Measurements from ENCODE around the gene EXOC6B.
"Not testable (repeated sequence)": the region's sequence is repeated elsewhere in the genome, so short reads cannot be mapped to it uniquely, and the experiment has no call there.

EXOC6B gene

GRCh38 chr2:72570413-72570812 lies 255.4 kb downstream of the EXOC6B start:
- H3K27ac Mint-ChIP-seq, result no peak overlapping the region
- no peaks in the 10 kb centered on the region for H3K4me1 Mint-ChIP-seq (ENCODE audit: low read depth in 2 of 2)
- no peak for DNase-seq
- ATAC-seq (replicated peaks), result no peak
- H3K27me3 Mint-ChIP-seq, result no peaks in the 10 kb centered on the region
- H3K9me3 Mint-ChIP-seq, result no peaks in the 10 kb centered on the region
- H3K4me3 Mint-ChIP-seq, result no peak overlapping the region
- no peaks in the 10 kb centered on the region for H3K36me3 Mint-ChIP-seq (ENCODE audit: insufficient read depth)

- ATAC-seq (replicated peaks), result no peak
- H3K27ac Mint-ChIP-seq, result no peak overlapping the region
Observed at GRCh38 chr2:72562451-72563153, 263.2 kb downstream of the EXOC6B start.

DNA sequence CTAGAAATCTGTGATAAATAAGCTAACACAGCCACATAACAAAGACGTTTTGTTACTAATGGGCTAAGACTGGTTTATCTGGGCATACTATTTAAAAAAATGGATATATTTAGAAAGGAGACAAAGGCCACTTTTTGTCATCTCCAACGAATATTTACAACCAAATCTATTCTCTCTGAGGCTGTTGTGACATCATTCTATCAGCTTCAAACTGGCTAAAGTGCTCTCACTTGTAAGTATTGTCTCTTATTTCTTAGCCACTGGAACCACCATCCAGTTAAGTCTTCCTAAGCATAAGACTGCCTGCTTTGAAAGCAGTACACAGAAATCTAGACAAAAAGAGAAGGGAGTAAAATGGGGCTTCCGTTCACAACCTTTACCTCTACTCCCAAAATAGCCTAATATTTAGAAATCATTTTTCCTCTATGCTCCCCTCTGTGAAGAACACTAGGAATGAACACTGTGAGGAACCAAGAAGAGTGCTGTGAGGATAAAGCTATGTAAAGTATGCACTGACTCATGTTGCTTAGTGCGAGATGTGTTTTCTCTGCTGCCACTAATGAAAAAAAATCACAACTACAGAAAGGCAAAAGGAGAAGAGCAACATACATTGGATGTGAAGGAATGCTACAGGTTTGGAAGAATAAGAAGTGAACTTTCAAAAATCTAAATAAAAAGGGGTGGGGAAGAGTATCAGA lies 264.1 kb downstream of the EXOC6B start:
- Mint-ChIP-seq H3K9me3 (no peaks in the 10 kb centered on the region), H3K27ac (no peak overlapping the region), H3K27me3 (no peaks in the 10 kb centered on the region), H3K4me1 (ENCODE audit: low read depth in 2 of 2) (peaks cover 4 to 6% of the 10 kb centered on the region in 2 donors), H3K36me3 (ENCODE audit: insufficient read depth) (peaks cover 7% of the 10 kb centered on the region), H3K4me3 (no peak overlapping the region)
- no peak for DNase-seq
- no peak for ATAC-seq (replicated peaks)

More at GRCh38 chr2:72562451-72563153, 263.2 kb downstream of the EXOC6B start:
- no peak overlapping the region for H3K4me3 Mint-ChIP-seq
- H3K27me3 Mint-ChIP-seq, result no peaks in the 10 kb centered on the region
- H3K9me3 Mint-ChIP-seq, result no peaks in the 10 kb centered on the region
- H3K36me3 Mint-ChIP-seq (ENCODE audit: insufficient read depth), result peaks cover 7% of the 10 kb centered on the region
- peaks cover 4 to 6% of the 10 kb centered on the region in 2 donors for H3K4me1 Mint-ChIP-seq (ENCODE audit: low read depth in 2 of 2)
- DNase-seq, result no peak

- DNase-seq (no peak), ATAC-seq (replicated peaks) (no peak)
- Mint-ChIP-seq H3K27ac (no peak overlapping the region), H3K4me1 (ENCODE audit: low read depth in 2 of 2) (peaks cover 4% of the 10 kb centered on the region in 2 donors), H3K4me3 (no peak overlapping the region), H3K27me3 (no peaks in the 10 kb centered on the region), H3K9me3 (no peaks in the 10 kb centered on the region), H3K36me3 (ENCODE audit: insufficient read depth) (peaks cover 7% of the 10 kb centered on the region)
Observed at GRCh38 chr2:72555943-72556342, 269.9 kb downstream of the EXOC6B start.

- not testable (repeated sequence) for H3K4me3 Mint-ChIP-seq; DNase-seq; H3K27me3 Mint-ChIP-seq; H3K27ac Mint-ChIP-seq; H3K9me3 Mint-ChIP-seq; H3K4me1 Mint-ChIP-seq (ENCODE audit: low read depth in 2 of 2); ATAC-seq (replicated peaks); H3K36me3 Mint-ChIP-seq (ENCODE audit: insufficient read depth)
Observed at GRCh38 chr2:72555363-72555762, 270.5 kb downstream of the EXOC6B start.

GRCh38 chr2:72554910-72555309 lies 270.9 kb downstream of the EXOC6B start:
- H3K36me3 Mint-ChIP-seq (ENCODE audit: insufficient read depth); H3K4me3 Mint-ChIP-seq; ATAC-seq (replicated peaks); H3K27ac Mint-ChIP-seq; DNase-seq; H3K27me3 Mint-ChIP-seq; H3K9me3 Mint-ChIP-seq; H3K4me1 Mint-ChIP-seq (ENCODE audit: low read depth in 2 of 2): not testable (repeated sequence)

GRCh38 chr2:72554381-72554780 lies 271.5 kb downstream of the EXOC6B start:
- H3K4me3 Mint-ChIP-seq, result no peak overlapping the region
- H3K9me3 Mint-ChIP-seq, result no peaks in the 10 kb centered on the region
- no peaks in the 10 kb centered on the region for H3K27me3 Mint-ChIP-seq
- DNase-seq (no peak), ATAC-seq (replicated peaks) (no peak)
- H3K27ac Mint-ChIP-seq, result no peak overlapping the region
- no peaks in the 10 kb centered on the region for H3K4me1 Mint-ChIP-seq (ENCODE audit: low read depth in 2 of 2)
- peaks cover 2% of the 10 kb centered on the region for H3K36me3 Mint-ChIP-seq (ENCODE audit: insufficient read depth)

GRCh38 chr2:72548081-72548764 lies 277.6 kb downstream of the EXOC6B start:
- no peaks in the 10 kb centered on the region for H3K9me3 Mint-ChIP-seq
- ATAC-seq (replicated peaks), result no peak
- DNase-seq, result no peak

GRCh38 chr2:72545790-72546189 lies 280.0 kb downstream of the EXOC6B start:
- DNase-seq, result no peak
- Mint-ChIP-seq H3K27ac (no peak overlapping the region), H3K36me3 (ENCODE audit: insufficient read depth) (no peaks in the 10 kb centered on the region), H3K4me3 (no peak overlapping the region), H3K4me1 (ENCODE audit: low read depth in 2 of 2) (no peaks in the 10 kb centered on the region), H3K27me3 (no peaks in the 10 kb centered on the region), H3K9me3 (no peaks in the 10 kb centered on the region)
- ATAC-seq (replicated peaks), result no peak

More at GRCh38 chr2:72548081-72548764, 277.6 kb downstream of the EXOC6B start:
- Mint-ChIP-seq H3K27me3 (no peaks in the 10 kb centered on the region), H3K36me3 (ENCODE audit: insufficient read depth) (no peaks in the 10 kb centered on the region), H3K4me1 (ENCODE audit: low read depth in 2 of 2) (no peaks in the 10 kb centered on the region), H3K4me3 (no peak overlapping the region), H3K27ac (no peak overlapping the region)

- ATAC-seq (replicated peaks), result no peak
- no peak overlapping the region for H3K4me3 Mint-ChIP-seq
- no peaks in the 10 kb centered on the region for H3K9me3 Mint-ChIP-seq
- no peaks in the 10 kb centered on the region for H3K4me1 Mint-ChIP-seq (ENCODE audit: low read depth in 2 of 2)
- no peak for DNase-seq
- no peaks in the 10 kb centered on the region for H3K36me3 Mint-ChIP-seq (ENCODE audit: insufficient read depth)
- no peak overlapping the region for H3K27ac Mint-ChIP-seq
- H3K27me3 Mint-ChIP-seq, result no peaks in the 10 kb centered on the region
Observed at GRCh38 chr2:72544554-72544953, 281.3 kb downstream of the EXOC6B start.

- Mint-ChIP-seq H3K27me3 (no peaks in the 10 kb centered on the region), H3K4me3 (no peak overlapping the region), H3K4me1 (ENCODE audit: low read depth in 2 of 2) (no peaks in the 10 kb centered on the region), H3K27ac (no peak overlapping the region), H3K36me3 (ENCODE audit: insufficient read depth) (no peaks in the 10 kb centered on the region), H3K9me3 (no peaks in the 10 kb centered on the region)
- no peak for ATAC-seq (replicated peaks)
- DNase-seq, result no peak
Observed at GRCh38 chr2:72543497-72544216, 282.2 kb downstream of the EXOC6B start.

- no peak for DNase-seq
Observed at GRCh38 chr2:72539071-72539552, 286.7 kb downstream of the EXOC6B start.

DNA sequence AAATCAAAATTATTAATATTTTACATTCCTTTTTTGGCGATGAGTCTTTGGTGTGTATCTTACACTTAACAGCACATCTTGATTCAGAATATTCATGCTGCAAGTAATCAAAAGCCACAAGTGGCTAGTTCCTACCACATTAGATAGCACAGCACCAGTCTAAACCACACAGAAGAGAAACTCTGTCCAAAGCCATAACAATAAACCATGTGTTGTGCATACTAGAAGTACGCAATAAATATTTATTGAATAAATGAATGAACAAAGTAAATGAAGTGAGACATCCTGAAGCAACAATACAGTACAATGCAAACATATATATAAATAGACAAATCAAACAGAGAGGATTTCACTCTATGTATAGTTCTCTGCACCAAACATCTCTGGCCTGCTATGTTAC lies 287.3 kb downstream of the EXOC6B start:
- DNase-seq (no peak), ATAC-seq (replicated peaks) (no peak)
- Mint-ChIP-seq H3K27me3 (no peaks in the 10 kb centered on the region), H3K9me3 (no peaks in the 10 kb centered on the region), H3K36me3 (ENCODE audit: insufficient read depth) (no peaks in the 10 kb centered on the region), H3K27ac (no peak overlapping the region), H3K4me1 (ENCODE audit: low read depth in 2 of 2) (no peaks in the 10 kb centered on the region), H3K4me3 (no peak overlapping the region)

More at GRCh38 chr2:72539071-72539552, 286.7 kb downstream of the EXOC6B start:
- H3K4me1 Mint-ChIP-seq (ENCODE audit: low read depth in 2 of 2), result no peaks in the 10 kb centered on the region
- H3K27ac Mint-ChIP-seq, result no peak overlapping the region
- no peak for ATAC-seq (replicated peaks)
- H3K4me3 Mint-ChIP-seq, result no peak overlapping the region
- no peaks in the 10 kb centered on the region for H3K9me3 Mint-ChIP-seq
- H3K36me3 Mint-ChIP-seq (ENCODE audit: insufficient read depth), result no peaks in the 10 kb centered on the region
- H3K27me3 Mint-ChIP-seq, result no peaks in the 10 kb centered on the region

Measured in effector memory CD8-positive, alpha-beta T cell (primary cell).